Upper lobe of right lung (tissue), 1 donor: Measurements from ENCODE around the gene PLXNA1. TPM values are rescaled to one million over a fixed set of nuclear protein-coding genes. Genes with fewer than 3 reads are reported as not detected.
A peak's percentile ranks its signal among the peaks of the same experiment; 100 is the strongest.

Experiments used
- ATAC-seq: fragments of 200-7000 bp; cut with Tn5 transposase; one replicate; pipeline ENCODE4 v1.9.1; 2020; ENCODE audit warnings: mild to moderate bottlenecking, moderate library complexity
- DNase-seq: peaks from one replicate; pipeline ENCODE4 v3.0.0-alpha.2; 2020
- H3K27ac ChIP-seq: fragments of 200-600 bp; one replicate; pipeline ENCODE4 v1.8.0; 2022
- H3K27me3 ChIP-seq: fragments of 200-600 bp; one replicate; pipeline ENCODE4 v1.8.0; 2022; ENCODE audit warnings: mild to moderate bottlenecking
- H3K36me3 ChIP-seq: fragments of 200-600 bp; one replicate; pipeline ENCODE4 v1.8.0; 2022
- H3K4me1 ChIP-seq: fragments of 200-600 bp; one replicate; pipeline ENCODE4 v1.8.0; 2022
- H3K4me3 ChIP-seq: fragments of 200-600 bp; one replicate; pipeline ENCODE4 v1.8.0; 2022; ENCODE audit warnings: mild to moderate bottlenecking
- H3K9me3 ChIP-seq: fragments of 200-600 bp; one replicate; pipeline ENCODE4 v1.8.0; 2022
- intact Hi-C: fragments of 100-400 bp; cut with DNase I; formaldehyde crosslinking; loops from one replicate; pipeline ENCODE4 v1.11.0; 2022
- total RNA-seq: library from RNA; stranded (reverse); fragmentation: NEBNext Ultra II Directional; extraction: Animal tissue kit (Norgen Biotek cat#: 25700); gene quantifications from one replicate; pipeline ENCODE4 v1.2.1, GENCODE V29; 2021
- TF ChIP-seq, protein P1 (sequence below): fragments of 200-600 bp; IDR thresholded peaks from one replicate; pipeline ENCODE4 v1.8.0; 2022; ENCODE audit warnings: antibody characterized with exemption
- donor health status: DM: no; HTN: yes; CAD: no; lungs with severe emphysema.

The PLXNA1 gene
- total RNA-seq, 1 donor from 2014 or later = 53.5 TPM

- ATAC-seq (no peak), DNase-seq (peak; percentile 48)
- TF ChIP-seq, protein P1, sequence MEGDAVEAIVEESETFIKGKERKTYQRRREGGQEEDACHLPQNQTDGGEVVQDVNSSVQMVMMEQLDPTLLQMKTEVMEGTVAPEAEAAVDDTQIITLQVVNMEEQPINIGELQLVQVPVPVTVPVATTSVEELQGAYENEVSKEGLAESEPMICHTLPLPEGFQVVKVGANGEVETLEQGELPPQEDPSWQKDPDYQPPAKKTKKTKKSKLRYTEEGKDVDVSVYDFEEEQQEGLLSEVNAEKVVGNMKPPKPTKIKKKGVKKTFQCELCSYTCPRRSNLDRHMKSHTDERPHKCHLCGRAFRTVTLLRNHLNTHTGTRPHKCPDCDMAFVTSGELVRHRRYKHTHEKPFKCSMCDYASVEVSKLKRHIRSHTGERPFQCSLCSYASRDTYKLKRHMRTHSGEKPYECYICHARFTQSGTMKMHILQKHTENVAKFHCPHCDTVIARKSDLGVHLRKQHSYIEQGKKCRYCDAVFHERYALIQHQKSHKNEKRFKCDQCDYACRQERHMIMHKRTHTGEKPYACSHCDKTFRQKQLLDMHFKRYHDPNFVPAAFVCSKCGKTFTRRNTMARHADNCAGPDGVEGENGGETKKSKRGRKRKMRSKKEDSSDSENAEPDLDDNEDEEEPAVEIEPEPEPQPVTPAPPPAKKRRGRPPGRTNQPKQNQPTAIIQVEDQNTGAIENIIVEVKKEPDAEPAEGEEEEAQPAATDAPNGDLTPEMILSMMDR = no peak
- intact Hi-C loops = no loop called here
- no peaks in the 10 kb centered on the region for H3K27me3 ChIP-seq
- no peak overlapping the region for H3K27ac ChIP-seq
- H3K9me3 ChIP-seq = no peaks in the 10 kb centered on the region
- H3K4me3 ChIP-seq = no peak overlapping the region
- no peaks in the 10 kb centered on the region for H3K36me3 ChIP-seq
- peaks cover 9% of the 10 kb centered on the region for H3K4me1 ChIP-seq
Observed at GRCh38 chr3:126958638-126959085, 24.3 kb upstream of the PLXNA1 start.

- Histone ChIP-seq H3K4me3 (no peak overlapping the region), H3K36me3 (no peaks in the 10 kb centered on the region), H3K27me3 (no peaks in the 10 kb centered on the region), H3K27ac (no peak overlapping the region), H3K4me1 (peaks cover 9% of the 10 kb centered on the region), H3K9me3 (no peaks in the 10 kb centered on the region)
- intact Hi-C loops = no loop called here
- DNase-seq = peak; percentile 37
- no peak for ATAC-seq
- TF ChIP-seq, protein P1 = no peak
Observed at GRCh38 chr3:126959136-126959920, 23.6 kb upstream of the PLXNA1 start.

- peaks cover 9% of the 10 kb centered on the region for H3K4me1 ChIP-seq
- H3K9me3 ChIP-seq = no peaks in the 10 kb centered on the region
- TF ChIP-seq, protein P1 = no peak
- H3K4me3 ChIP-seq = no peak overlapping the region
- DNase-seq (peak; percentile 45), ATAC-seq (no peak)
- H3K36me3 ChIP-seq = no peaks in the 10 kb centered on the region
- H3K27me3 ChIP-seq = no peaks in the 10 kb centered on the region
- intact Hi-C loops = no loop called here
- H3K27ac ChIP-seq = no peak overlapping the region
Observed at GRCh38 chr3:126959921-126960603, 22.9 kb upstream of the PLXNA1 start.

DNA sequence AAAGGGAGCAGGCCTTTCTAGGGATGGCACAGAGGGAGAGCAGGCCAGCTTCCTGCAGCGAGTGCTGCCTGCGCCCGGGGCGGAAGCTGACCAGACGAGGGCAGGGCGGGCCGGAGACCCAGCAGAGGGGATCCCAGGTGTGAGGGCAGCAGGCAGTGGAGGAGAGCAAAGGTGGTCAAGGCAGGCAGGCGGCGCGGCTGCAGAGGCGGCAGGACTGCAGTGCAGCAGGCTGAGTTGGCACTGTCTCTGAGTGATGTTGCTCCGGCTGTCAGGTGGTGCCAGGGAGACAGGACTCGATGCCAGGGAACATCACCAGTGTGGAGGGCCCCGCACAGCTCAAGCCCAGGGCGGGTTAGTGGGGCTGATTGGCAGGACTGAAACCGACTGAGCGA is 22.3 kb upstream of the PLXNA1 start:
- TF ChIP-seq, protein P1 = no peak
- intact Hi-C loops = no loop called here
- H3K9me3 ChIP-seq = no peaks in the 10 kb centered on the region
- no peaks in the 10 kb centered on the region for H3K36me3 ChIP-seq
- DNase-seq (peak; percentile 60), ATAC-seq (no peak)
- H3K27ac ChIP-seq = no peak overlapping the region
- H3K27me3 ChIP-seq = no peaks in the 10 kb centered on the region
- H3K4me3 ChIP-seq = no peak overlapping the region
- H3K4me1 ChIP-seq = peaks cover 9% of the 10 kb centered on the region

DNA sequence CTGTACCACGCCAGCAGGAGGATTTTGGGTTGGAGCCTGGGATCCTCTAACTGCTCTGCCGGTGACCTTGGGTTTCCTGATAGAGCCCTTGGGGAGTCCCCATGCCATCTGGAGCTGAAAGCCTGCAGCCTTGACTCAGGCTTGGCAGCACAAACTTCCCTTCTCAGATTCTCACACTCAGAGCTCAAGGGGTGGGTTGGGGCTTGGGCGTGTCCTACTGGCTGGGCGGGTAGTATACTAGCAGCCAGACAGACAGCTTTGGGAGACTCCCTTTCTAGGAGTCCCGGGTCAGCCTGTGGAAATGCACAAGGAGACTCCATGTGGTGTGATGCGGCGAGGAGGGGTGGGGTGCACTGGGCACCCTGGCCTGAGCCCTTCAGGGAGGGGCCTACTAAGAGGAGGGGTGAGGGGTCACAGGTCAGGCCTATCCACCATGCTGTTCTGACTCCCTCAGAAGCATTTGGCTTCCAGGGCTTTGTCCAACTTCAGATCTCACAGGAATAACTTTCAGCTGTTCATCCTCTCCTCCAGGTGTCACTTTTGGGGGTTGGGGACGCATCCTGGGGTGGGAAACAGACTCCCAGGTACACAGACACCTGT is 21.6 kb upstream of the PLXNA1 start:
- Histone ChIP-seq H3K9me3 (no peaks in the 10 kb centered on the region), H3K36me3 (no peaks in the 10 kb centered on the region), H3K4me3 (no peak overlapping the region), H3K27ac (no peak overlapping the region), H3K27me3 (no peaks in the 10 kb centered on the region), H3K4me1 (peaks cover 9% of the 10 kb centered on the region)
- ATAC-seq (peak; percentile 65), DNase-seq (peak; percentile 68)
- intact Hi-C loops = no loop called here
- TF ChIP-seq, protein P1 = no peak
